HFFc6 (cell line): ENCODE measurements around the gene FAM9C. TPM values are rescaled to one million over a fixed set of nuclear protein-coding genes. Genes with fewer than 3 reads are reported as not detected.
"Not testable (repeated sequence)": the region's sequence is repeated elsewhere in the genome, so short reads cannot be mapped to it uniquely, and the experiment has no call there.

Source experiments
- DNase-seq: peaks from one replicate; pipeline ENCODE4 v3.0.0-alpha.2; 2018
- H3K27ac Mint-ChIP-seq: 2 replicates; pipeline ENCODE4 v1.8.0; 2020; ENCODE audit warnings: mild to moderate bottlenecking, mixed read lengths
- H3K27me3 Mint-ChIP-seq: 2 replicates; pipeline ENCODE4 v1.8.0; 2021; ENCODE audit warnings: mild to moderate bottlenecking, moderate library complexity, mixed read lengths; ENCODE audit not compliant: insufficient read depth
- H3K36me3 Mint-ChIP-seq: 2 replicates; pipeline ENCODE4 v1.8.0; 2021; ENCODE audit warnings: low read depth, mixed read lengths
- H3K4me1 Mint-ChIP-seq: 2 replicates; pipeline ENCODE4 v1.8.0; 2020; ENCODE audit warnings: low read depth, mixed read lengths
- H3K4me3 Mint-ChIP-seq: 2 replicates; pipeline ENCODE4 v1.8.0; 2020; ENCODE audit warnings: mild to moderate bottlenecking, moderate library complexity, mixed read lengths
- H3K9me3 Mint-ChIP-seq: 2 replicates; pipeline ENCODE4 v1.8.0; 2020; ENCODE audit warnings: mild to moderate bottlenecking, mixed read lengths
- CTCF ChIP-seq: fragments of 200-600 bp; sonication (generic); IDR thresholded peaks from 2 replicates; pipeline ENCODE4 v1.5.0; 2021; ENCODE audit warnings: antibody characterized with exemption, mild to moderate bottlenecking
- total RNA-seq, 6 experiments: library from RNA; stranded (reverse); fragmentation: NEBNext Ultra II Directional; extraction: Animal tissue kit (Norgen Biotek cat#: 25700); gene quantifications; 2 replicates in 1 of 6; 3 replicates in 5 of 6; pipeline ENCODE4 v1.2.3, GENCODE V29; 2021

FAM9C gene
- total RNA-seq, 6 experiments from 2014 or later = not detected

DNA sequence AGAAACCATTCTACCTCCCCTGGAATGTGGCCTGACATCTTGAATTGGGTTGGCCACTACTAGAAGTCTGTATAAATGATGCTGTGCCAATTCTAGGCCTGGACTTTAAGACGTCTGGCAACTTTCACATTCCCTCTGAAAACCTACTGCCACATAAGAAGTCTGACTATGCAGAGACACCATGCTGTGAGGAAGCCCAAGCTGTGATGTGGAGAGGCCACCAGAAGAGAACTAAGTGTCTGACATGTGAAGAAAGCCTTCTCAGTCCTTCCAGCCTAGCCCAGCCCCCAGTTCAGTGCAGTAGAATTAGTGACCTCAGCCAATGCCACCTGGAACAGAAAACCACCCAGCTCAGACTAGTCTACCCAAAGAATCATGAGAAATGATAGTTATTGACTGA, 24.2 kb upstream of the FAM9C start:
- Mint-ChIP-seq H3K4me3 (no peak overlapping the region), H3K4me1 (peaks cover 16% of the 10 kb centered on the region), H3K27ac (no peak overlapping the region), H3K36me3 (peaks cover 8% of the 10 kb centered on the region; the same call in 1 of the 2 replicates), H3K9me3 (peaks cover 8% of the 10 kb centered on the region; the same call in 1 of the 2 replicates), H3K27me3 (no peaks in the 10 kb centered on the region)
- DNase-seq = no peak
- TF ChIP-seq CTCF = no peak

DNA sequence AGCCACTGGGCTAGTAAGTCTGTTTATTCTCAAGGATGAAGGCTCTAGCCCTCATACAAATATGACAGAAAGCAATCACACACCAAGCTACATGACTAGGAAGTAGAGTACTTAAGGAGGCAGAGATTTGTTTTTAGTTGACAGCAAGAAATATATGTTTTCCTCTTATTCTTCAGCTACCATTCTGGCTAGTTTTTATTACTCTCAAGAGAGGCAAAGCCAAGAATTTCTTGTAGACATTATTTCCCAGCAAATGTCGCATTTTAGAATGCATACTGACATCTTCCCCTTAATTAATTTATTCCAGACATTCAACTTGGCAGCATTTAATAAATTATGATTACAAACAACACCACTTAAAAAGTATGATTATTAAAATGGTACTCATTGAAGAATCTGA, 23.4 kb upstream of the FAM9C start:
- no peak for DNase-seq
- H3K9me3 Mint-ChIP-seq = peaks cover 12% of the 10 kb centered on the region
- no peak overlapping the region for H3K27ac Mint-ChIP-seq
- no peaks in the 10 kb centered on the region for H3K27me3 Mint-ChIP-seq
- H3K4me3 Mint-ChIP-seq = no peak overlapping the region
- H3K4me1 Mint-ChIP-seq = peaks cover 16% of the 10 kb centered on the region
- peaks cover 12% of the 10 kb centered on the region; the same call in 1 of the 2 replicates for H3K36me3 Mint-ChIP-seq
- TF ChIP-seq CTCF = no peak

DNA sequence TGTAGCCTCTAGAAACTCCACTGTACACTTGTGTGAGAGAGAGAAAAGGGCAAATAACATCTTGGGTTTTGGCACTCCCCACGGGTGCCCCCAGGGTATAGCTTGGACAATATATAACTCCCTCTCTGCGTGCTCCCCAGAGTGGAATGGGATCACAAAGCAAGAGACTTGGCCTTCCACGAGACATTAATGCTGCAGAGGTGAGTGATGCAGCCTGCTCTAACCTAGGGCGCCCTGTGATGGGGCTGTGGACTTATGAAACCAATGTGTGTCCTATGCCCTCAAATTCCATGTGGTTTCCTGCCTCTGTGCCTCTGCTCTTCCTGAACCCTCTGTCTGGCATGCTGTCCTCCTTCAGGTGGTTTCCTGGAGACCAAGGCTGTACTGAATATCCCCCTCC, 22.0 kb upstream of the FAM9C start:
- TF ChIP-seq CTCF = no peak
- H3K9me3 Mint-ChIP-seq = peaks cover 17% of the 10 kb centered on the region

DNA sequence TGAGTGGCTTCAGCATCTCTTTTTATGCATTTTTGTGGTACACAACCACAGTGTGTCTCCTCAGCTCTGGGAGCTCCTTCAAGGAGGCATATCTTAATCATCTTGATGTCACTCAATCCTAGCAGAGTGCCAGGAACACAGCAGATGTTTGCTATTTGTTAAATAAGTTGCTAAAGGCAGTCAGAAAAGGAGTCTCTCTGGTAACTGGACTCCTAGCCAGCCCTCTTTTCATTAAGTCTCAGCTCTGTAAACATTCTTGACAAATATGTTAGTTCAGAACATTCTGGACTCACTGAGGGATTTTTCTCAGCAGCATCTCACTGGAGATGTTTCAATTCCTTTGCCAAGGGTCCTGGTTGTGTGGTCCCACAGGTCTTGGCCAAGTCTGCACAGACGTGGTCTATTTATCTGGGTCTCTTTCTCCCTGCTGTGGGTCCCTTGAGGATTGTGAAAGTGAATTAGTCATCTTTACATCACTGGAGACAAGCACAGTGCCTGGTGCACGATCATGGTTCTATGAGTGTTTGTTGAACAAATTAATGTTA, 20.3 kb upstream of the FAM9C start:
- peak overlapping the region; percentile 63 for H3K27ac Mint-ChIP-seq
- peaks cover 28% of the 10 kb centered on the region for H3K4me1 Mint-ChIP-seq
- H3K4me3 Mint-ChIP-seq = no peak overlapping the region
- DNase-seq = peak; percentile 60
- peaks cover 15% of the 10 kb centered on the region; the same call in 1 of the 2 replicates for H3K36me3 Mint-ChIP-seq
- no peaks in the 10 kb centered on the region for H3K27me3 Mint-ChIP-seq
- no peak for TF ChIP-seq CTCF
- H3K9me3 Mint-ChIP-seq = peaks cover 21% of the 10 kb centered on the region

More for the DNA sequence above, 22.0 kb upstream of the FAM9C start:
- H3K4me1 Mint-ChIP-seq = peaks cover 16% of the 10 kb centered on the region
- peaks cover 15% of the 10 kb centered on the region; the same call in 1 of the 2 replicates for H3K36me3 Mint-ChIP-seq
- H3K4me3 Mint-ChIP-seq = no peak overlapping the region
- no peaks in the 10 kb centered on the region for H3K27me3 Mint-ChIP-seq
- DNase-seq = no peak
- H3K27ac Mint-ChIP-seq = peak overlapping the region; percentile 26; the same call in 1 of the 2 replicates

DNA sequence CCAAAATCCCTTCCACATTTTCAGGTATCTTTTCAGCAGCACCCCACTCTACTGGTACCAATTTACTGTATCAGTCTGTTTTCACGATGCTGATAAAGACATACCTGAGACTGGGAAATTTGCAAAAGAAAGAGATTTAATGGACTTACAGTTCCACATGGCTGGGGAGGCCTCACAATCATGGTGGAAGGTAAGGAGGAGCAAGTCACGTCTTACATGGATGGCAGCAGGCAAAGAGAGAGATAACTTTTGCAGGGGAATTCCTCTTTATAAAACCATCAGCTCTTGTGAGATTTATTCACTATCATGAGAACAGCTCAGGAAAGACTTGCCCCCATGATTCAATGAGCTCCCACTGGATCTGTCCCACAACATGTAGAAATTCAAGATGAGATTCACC, 18.7 kb upstream of the FAM9C start:
- H3K36me3 Mint-ChIP-seq, H3K27me3 Mint-ChIP-seq, H3K4me3 Mint-ChIP-seq, DNase-seq, H3K27ac Mint-ChIP-seq: not testable (repeated sequence)
- H3K9me3 Mint-ChIP-seq = peaks cover 13% of the 10 kb centered on the region
- H3K4me1 Mint-ChIP-seq = peaks cover 36% of the 10 kb centered on the region

- not testable (repeated sequence) for H3K27me3 Mint-ChIP-seq, DNase-seq, H3K4me3 Mint-ChIP-seq, H3K27ac Mint-ChIP-seq, H3K36me3 Mint-ChIP-seq
- peaks cover 13% of the 10 kb centered on the region for H3K9me3 Mint-ChIP-seq
- peaks cover 36% of the 10 kb centered on the region for H3K4me1 Mint-ChIP-seq
Measured at GRCh38 chrX:13062331-13062730, 17.9 kb upstream of the FAM9C start.

GRCh38 chrX:13061215-13061708, 16.8 kb upstream of the FAM9C start:
- H3K27ac Mint-ChIP-seq, H3K27me3 Mint-ChIP-seq, H3K4me3 Mint-ChIP-seq, DNase-seq, H3K36me3 Mint-ChIP-seq: not testable (repeated sequence)
- Mint-ChIP-seq H3K4me1 (peaks cover 30% of the 10 kb centered on the region), H3K9me3 (peaks cover 13% of the 10 kb centered on the region)
